ENCODE data around the gene ASGR1. TPM values are rescaled to one million over a fixed set of nuclear protein-coding genes. Genes with fewer than 3 reads are reported as not detected.

ASGR1 gene
- total RNA-seq, 1 donor from 2014 or later, result 2.5 TPM

DNA sequence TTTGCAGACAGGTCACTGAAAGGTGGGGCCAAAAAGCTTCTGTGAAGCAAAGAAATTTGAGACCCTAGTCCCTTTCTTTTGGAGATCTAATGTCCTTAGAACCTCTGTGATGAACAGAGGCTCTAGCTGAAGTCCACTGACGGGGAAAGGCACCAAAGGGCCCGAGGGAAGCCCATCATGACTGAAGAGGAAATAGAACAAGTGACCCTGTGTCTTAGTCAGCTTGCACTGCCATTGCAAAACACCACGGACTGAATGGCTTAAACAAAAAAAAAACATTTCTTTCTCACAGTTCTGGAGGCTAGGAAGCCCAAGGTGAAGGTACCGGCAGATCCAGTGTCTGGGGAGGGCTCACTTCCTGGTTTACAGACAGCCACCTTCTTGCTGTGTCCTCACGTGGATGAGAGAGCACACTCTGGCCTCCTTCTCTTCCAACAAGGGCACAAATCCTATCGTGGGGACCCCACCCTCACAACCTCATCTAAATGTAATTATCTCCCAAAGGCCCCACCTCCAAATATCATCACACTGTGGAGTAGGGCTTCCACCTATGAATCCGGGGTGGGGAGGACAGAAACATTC lies 40.3 kb downstream of the ASGR1 start:
- Histone ChIP-seq H3K9me3 (no peaks in the 10 kb centered on the region), H3K27me3 (no peaks in the 10 kb centered on the region), H3K27ac (no peak overlapping the region), H3K4me1 (peaks cover under 1% of the 10 kb centered on the region), H3K4me3 (no peak overlapping the region), H3K36me3 (no peaks in the 10 kb centered on the region)
- no peak for TF ChIP-seq POLR2AphosphoS5 (IDR thresholded peaks at IDR 0.05; ENCODE audit: insufficient read depth in 1 of 2, low read depth in 1 of 2)
- no peak for TF ChIP-seq POLR2A (IDR thresholded peaks at IDR 0.05)
- TF ChIP-seq, protein P1, sequence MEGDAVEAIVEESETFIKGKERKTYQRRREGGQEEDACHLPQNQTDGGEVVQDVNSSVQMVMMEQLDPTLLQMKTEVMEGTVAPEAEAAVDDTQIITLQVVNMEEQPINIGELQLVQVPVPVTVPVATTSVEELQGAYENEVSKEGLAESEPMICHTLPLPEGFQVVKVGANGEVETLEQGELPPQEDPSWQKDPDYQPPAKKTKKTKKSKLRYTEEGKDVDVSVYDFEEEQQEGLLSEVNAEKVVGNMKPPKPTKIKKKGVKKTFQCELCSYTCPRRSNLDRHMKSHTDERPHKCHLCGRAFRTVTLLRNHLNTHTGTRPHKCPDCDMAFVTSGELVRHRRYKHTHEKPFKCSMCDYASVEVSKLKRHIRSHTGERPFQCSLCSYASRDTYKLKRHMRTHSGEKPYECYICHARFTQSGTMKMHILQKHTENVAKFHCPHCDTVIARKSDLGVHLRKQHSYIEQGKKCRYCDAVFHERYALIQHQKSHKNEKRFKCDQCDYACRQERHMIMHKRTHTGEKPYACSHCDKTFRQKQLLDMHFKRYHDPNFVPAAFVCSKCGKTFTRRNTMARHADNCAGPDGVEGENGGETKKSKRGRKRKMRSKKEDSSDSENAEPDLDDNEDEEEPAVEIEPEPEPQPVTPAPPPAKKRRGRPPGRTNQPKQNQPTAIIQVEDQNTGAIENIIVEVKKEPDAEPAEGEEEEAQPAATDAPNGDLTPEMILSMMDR (IDR thresholded peaks at IDR 0.05), result no peak
- intact Hi-C loops (cut with DNase I), result no loop called here
- DNase-seq (ENCODE audit: extremely low spot score in 2 of 2), result no peak

DNA sequence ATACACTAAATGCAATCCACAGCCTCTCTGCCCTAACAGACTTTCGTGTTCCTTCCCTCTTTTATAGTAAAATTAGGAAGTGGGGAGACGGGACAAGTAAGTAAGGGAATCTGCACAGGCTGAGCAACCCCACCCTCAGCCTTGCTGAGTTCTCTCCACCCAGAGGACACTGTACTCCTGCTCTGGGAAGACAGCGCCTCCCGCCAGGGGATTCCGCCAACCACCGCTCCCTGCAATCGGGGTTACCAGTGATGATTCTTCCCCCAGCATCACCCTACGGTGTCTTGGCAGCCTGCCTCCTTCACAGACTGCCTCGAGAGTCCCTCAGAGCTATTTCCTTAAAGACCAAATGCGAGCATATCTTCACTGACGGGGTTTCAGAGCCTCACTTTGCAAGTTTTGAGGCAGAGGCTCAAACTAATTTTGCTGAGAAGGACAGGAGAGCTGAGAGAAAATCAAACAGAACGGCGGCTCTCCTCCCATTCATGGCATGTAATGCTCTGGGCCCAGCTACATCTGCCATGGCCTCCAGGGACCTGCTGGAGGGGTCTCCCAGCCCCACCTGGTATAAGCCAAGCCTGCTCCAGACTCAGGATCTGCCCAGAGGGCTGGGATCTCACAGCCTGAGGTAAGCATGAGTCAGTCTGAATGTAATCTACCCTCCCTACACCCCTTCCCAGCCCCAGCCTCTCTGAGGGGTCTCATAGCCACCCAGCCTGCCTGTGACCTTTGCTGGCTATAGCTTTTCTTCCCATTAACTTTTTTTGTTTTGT lies 41.8 kb downstream of the ASGR1 start:
- intact Hi-C loops (cut with DNase I), result loop anchor here (2.0 kb wide), 1 partner anchor 83 kb away; no protein-coding TSS in a partner anchor
- no peak overlapping the region for H3K4me3 ChIP-seq
- TF ChIP-seq POLR2AphosphoS5 (IDR thresholded peaks at IDR 0.05; ENCODE audit: insufficient read depth in 1 of 2, low read depth in 1 of 2), result no peak
- no peak for TF ChIP-seq POLR2A (IDR thresholded peaks at IDR 0.05)
- TF ChIP-seq, protein P1 (IDR thresholded peaks at IDR 0.05), result no peak
- no peaks in the 10 kb centered on the region for H3K36me3 ChIP-seq
- no peaks in the 10 kb centered on the region for H3K27me3 ChIP-seq
- no peaks in the 10 kb centered on the region for H3K9me3 ChIP-seq
- H3K4me1 ChIP-seq, result peaks cover 5% of the 10 kb centered on the region
- H3K27ac ChIP-seq, result no peak overlapping the region
- no peak for DNase-seq (ENCODE audit: extremely low spot score in 2 of 2)

DNA sequence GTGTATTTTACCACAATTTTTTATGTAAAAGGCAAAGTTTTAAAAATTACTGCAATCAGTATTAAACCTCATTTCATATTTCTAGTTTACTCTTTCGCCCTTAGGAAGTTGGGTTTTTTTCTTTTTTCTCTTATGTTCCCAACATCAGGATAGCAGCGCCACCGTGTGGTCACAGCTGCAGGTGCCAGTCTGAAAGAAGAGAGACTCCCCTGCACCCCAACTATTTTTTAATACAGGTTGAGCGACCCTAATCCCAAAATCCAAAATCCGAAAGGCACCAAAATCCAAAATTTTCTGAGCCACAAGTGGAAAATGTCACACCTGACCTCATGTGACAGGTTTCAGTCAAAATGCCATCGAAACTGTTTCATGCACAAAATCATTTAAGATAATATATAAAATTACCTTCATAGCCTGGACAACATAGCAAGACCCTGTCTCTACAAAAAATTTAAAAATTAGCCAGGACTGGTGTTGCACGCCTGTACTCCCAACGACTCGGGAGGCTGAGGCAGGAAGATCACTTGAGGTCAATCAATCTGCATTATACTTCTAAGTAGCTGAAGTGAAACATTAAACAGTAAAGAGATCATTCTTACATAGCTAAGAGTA lies 42.8 kb downstream of the ASGR1 start:
- intact Hi-C loops (cut with DNase I), result loop anchor here (2.0 kb wide), 1 partner anchor 82 kb away; no protein-coding TSS in a partner anchor
- H3K27ac ChIP-seq, result no peak overlapping the region

DNA sequence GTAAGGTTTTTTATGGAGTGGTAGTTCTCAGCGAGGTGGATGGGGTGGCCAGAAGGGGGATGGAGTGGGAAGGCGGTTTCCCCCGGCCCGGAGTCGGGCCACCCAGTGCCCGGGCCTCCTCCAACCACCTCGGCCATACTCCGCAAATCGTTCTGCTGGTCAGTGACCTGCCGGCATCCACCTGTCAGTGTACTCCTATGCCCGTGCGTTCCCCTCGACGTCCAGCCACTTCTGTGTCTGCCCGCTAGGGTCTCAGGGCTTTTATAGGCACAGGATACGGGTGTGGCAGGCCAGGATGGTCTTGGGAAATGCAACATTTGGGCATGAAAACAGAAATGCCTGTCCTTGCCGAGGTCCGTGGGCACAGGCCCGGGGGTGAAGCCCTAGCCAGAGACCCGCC lies 45.3 kb downstream of the ASGR1 start:
- Histone ChIP-seq H3K27ac (no peak overlapping the region), H3K4me1 (peaks cover 5% of the 10 kb centered on the region), H3K27me3 (no peaks in the 10 kb centered on the region), H3K36me3 (no peaks in the 10 kb centered on the region), H3K9me3 (no peaks in the 10 kb centered on the region), H3K4me3 (no peak overlapping the region)
- TF ChIP-seq, protein P1 (IDR thresholded peaks at IDR 0.05), result no peak
- no peak for TF ChIP-seq POLR2AphosphoS5 (IDR thresholded peaks at IDR 0.05; ENCODE audit: insufficient read depth in 1 of 2, low read depth in 1 of 2)
- no peak for TF ChIP-seq POLR2A (IDR thresholded peaks at IDR 0.05)
- DNase-seq (ENCODE audit: extremely low spot score in 2 of 2), result no peak
- intact Hi-C loops (cut with DNase I), result no loop called here

More for the DNA sequence above, 42.8 kb downstream of the ASGR1 start:
- DNase-seq (ENCODE audit: extremely low spot score in 2 of 2), result no peak
- Histone ChIP-seq H3K36me3 (no peaks in the 10 kb centered on the region), H3K4me1 (peaks cover 5% of the 10 kb centered on the region), H3K9me3 (no peaks in the 10 kb centered on the region), H3K27me3 (no peaks in the 10 kb centered on the region), H3K4me3 (no peak overlapping the region)
- TF ChIP-seq, protein P1 (IDR thresholded peaks at IDR 0.05), result peak; percentile 84 to 90 (median 86)
- TF ChIP-seq POLR2A (IDR thresholded peaks at IDR 0.05) (no peak), POLR2AphosphoS5 (IDR thresholded peaks at IDR 0.05; ENCODE audit: insufficient read depth in 1 of 2, low read depth in 1 of 2) (peak in 1 of 2 donors; percentile 46)
